PFSK-1 (cell line): ENCODE measurements around the gene CCT6B.

Experiments
- FOXP2 ChIP-seq: optimal IDR thresholded peaks from 2 replicates; pipeline ENCODE3; 2011; ENCODE audit warnings: borderline replicate concordance, control low read depth, inconsistent platforms; ENCODE audit not compliant: insufficient read depth; ENCODE audit errors: extremely low read length, extremely low read depth
- POLR2AphosphoS5 ChIP-seq: IDR thresholded peaks from 2 replicates; pipeline ENCODE4 v1.6.1; 2012; ENCODE audit warnings: low read depth, mild to moderate bottlenecking, control low read depth, low read length, moderate library complexity
- REST ChIP-seq, 2 experiments: IDR thresholded peaks; 2 replicates each; pipeline versions ENCODE4 v1.6.1 to v1.8.0; 2011 to 2012; ENCODE audit warnings: low read depth in 2 of 2, low read length in 2 of 2, control low read depth in 1 of 2, inconsistent platforms in 1 of 2, mild to moderate bottlenecking in 1 of 2, moderate library complexity in 1 of 2; ENCODE audit not compliant: insufficient read depth in 1 of 2
- SIN3A ChIP-seq: IDR thresholded peaks from 2 replicates; pipeline ENCODE4 v1.6.1; 2012; ENCODE audit warnings: mild to moderate bottlenecking, low read length, moderate library complexity, borderline replicate concordance; ENCODE audit not compliant: insufficient read depth
- TAF1 ChIP-seq: IDR thresholded peaks from 2 replicates; pipeline ENCODE4 v1.6.1; 2012; ENCODE audit warnings: low read length, control low read depth, borderline replicate concordance; ENCODE audit not compliant: insufficient read depth

CCT6B gene

GRCh38 chr17:34895383-34895782 is 65.9 kb downstream of the CCT6B start:
- TF ChIP-seq REST (IDR thresholded peaks at IDR 0.05; ENCODE audit: insufficient read depth in 1 of 2, low read depth in 2 of 2, low read length in 2 of 2) (peak; percentile 75 to 88), POLR2AphosphoS5 (no peak)

GRCh38 chr17:34894964-34895363 is 66.3 kb downstream of the CCT6B start:
- TF ChIP-seq TAF1 (no peak), SIN3A (no peak), REST (IDR thresholded peaks at IDR 0.05; ENCODE audit: insufficient read depth in 1 of 2, low read depth in 2 of 2, low read length in 2 of 2) (no peak)

- TF ChIP-seq REST (IDR thresholded peaks at IDR 0.05; ENCODE audit: insufficient read depth in 1 of 2, low read depth in 2 of 2, low read length in 2 of 2) = peak; percentile 59 to 64; a peak in 1 of 4 replicates
- no peak for TF ChIP-seq POLR2AphosphoS5
Measured at GRCh38 chr17:34892461-34893249, 68.6 kb downstream of the CCT6B start.

- TF ChIP-seq TAF1 (no peak), SIN3A (no peak), REST (IDR thresholded peaks at IDR 0.05; ENCODE audit: insufficient read depth in 1 of 2, low read depth in 2 of 2, low read length in 2 of 2) (no peak), FOXP2 (no peak), POLR2AphosphoS5 (no peak)
Measured at GRCh38 chr17:34886831-34887230, 74.4 kb downstream of the CCT6B start.

- TF ChIP-seq TAF1 = no peak
- TF ChIP-seq FOXP2 = no peak
Measured at GRCh38 chr17:34885076-34885475, 76.2 kb downstream of the CCT6B start.

- TF ChIP-seq SIN3A = no peak
Measured at GRCh38 chr17:34884597-34884996, 76.7 kb downstream of the CCT6B start.
